CD8-positive, alpha-beta memory T cell (primary cell): ENCODE data around the gene CACNB4. TPM values are rescaled to one million over a fixed set of nuclear protein-coding genes. Genes with fewer than 3 reads are reported as not detected.
A peak's percentile ranks its signal among the peaks of the same experiment; 100 is the strongest.

Experiments
- CTCF ChIA-PET: fragments of 350-600 bp; sonication (Branson Sonifier 250); formaldehyde crosslinking; loops from one replicate; lab custom pipeline; 2021; ENCODE audit warnings: antibody characterized with exemption; lab: Charles Lee
- POLR2A ChIA-PET: fragments of 350-600 bp; sonication (Branson Sonifier 250); formaldehyde crosslinking; loops from one replicate; lab custom pipeline; 2021; ENCODE audit warnings: antibody characterized with exemption; lab: Charles Lee
- DNase-seq, 5 donors: peaks; one replicate each; pipeline versions ENCODE4 v3.0.0 to v3.0.0-alpha.2; 2020 to 2022; ENCODE audit warnings: mixed read lengths in 1 of 5
- H3K27ac ChIP-seq: one replicate; pipeline ENCODE4 v1.7.0; 2013; ENCODE audit warnings: low read depth, mild to moderate bottlenecking, low read length, moderate library complexity
- H3K27me3 ChIP-seq: 2 replicates; pipeline ENCODE4 v1.7.0; 2013; ENCODE audit warnings: low read length, mild to moderate bottlenecking; ENCODE audit not compliant: insufficient read depth, poor library complexity, severe bottlenecking
- H3K36me3 ChIP-seq: 2 replicates; pipeline ENCODE4 v1.7.0; 2013; ENCODE audit warnings: mild to moderate bottlenecking, low read length, moderate library complexity; ENCODE audit not compliant: insufficient read depth
- H3K4me1 ChIP-seq: 2 replicates; pipeline ENCODE4 v1.7.0; 2013; ENCODE audit warnings: mild to moderate bottlenecking, low read length, moderate library complexity; ENCODE audit not compliant: insufficient read depth
- H3K4me3 ChIP-seq: 2 replicates; pipeline ENCODE4 v1.7.0; 2013; ENCODE audit warnings: mild to moderate bottlenecking, low read length
- H3K9me3 ChIP-seq: 2 replicates; pipeline ENCODE4 v1.7.0; 2013; ENCODE audit warnings: mild to moderate bottlenecking, low read length
- H3K27ac Mint-ChIP-seq, 8 donors: one replicate each; pipeline ENCODE4 v1.8.0; 2020 to 2021; ENCODE audit warnings: mixed read lengths in 8 of 8, mild to moderate bottlenecking in 6 of 8, inconsistent platforms in 3 of 8, moderate library complexity in 3 of 8
- H3K27me3 Mint-ChIP-seq, 2 donors: one replicate each; pipeline ENCODE4 v1.8.0; 2020 to 2021; ENCODE audit warnings: mixed read lengths in 2 of 2, mild to moderate bottlenecking in 1 of 2, moderate library complexity in 1 of 2
- H3K36me3 Mint-ChIP-seq, 3 donors: one replicate each; pipeline ENCODE4 v1.8.0; 2020 to 2021; ENCODE audit warnings: mixed read lengths in 3 of 3, inconsistent platforms in 1 of 3, mild to moderate bottlenecking in 1 of 3
- H3K4me1 Mint-ChIP-seq, 3 donors: one replicate each; pipeline ENCODE4 v1.8.0; 2020 to 2021; ENCODE audit warnings: mixed read lengths in 3 of 3, inconsistent platforms in 1 of 3, mild to moderate bottlenecking in 1 of 3
- H3K4me3 Mint-ChIP-seq, 7 donors: one replicate each; pipeline ENCODE4 v1.8.0; 2020 to 2021; ENCODE audit warnings: mixed read lengths in 7 of 7, mild to moderate bottlenecking in 6 of 7, moderate library complexity in 4 of 7, inconsistent platforms in 2 of 7
- H3K9me3 Mint-ChIP-seq, 5 donors: one replicate each; pipeline ENCODE4 v1.8.0; 2020 to 2022; ENCODE audit warnings: mixed read lengths in 5 of 5, mild to moderate bottlenecking in 3 of 5, moderate library complexity in 2 of 5, inconsistent platforms in 1 of 5
- polyA plus RNA-seq: library from polyadenylated mRNA; unstranded; fragments of 300-500 nt; fragmentation: Illumina TruSeq; gene quantifications from one replicate; pipeline ENCODE4 v1.2.3, GENCODE V29; 2021
- total RNA-seq, 2 experiments: library from RNA; stranded (reverse); gene quantifications; one replicate each; pipeline ENCODE4 v1.2.3, GENCODE V29; 2021

The CACNB4 gene
- total and polyA plus RNA-seq, 3 experiments from 2014 or later: 0.18 to 0.20 TPM; not detected in 1

GRCh38 chr2:151849413-151850010 is 249.3 kb downstream of the CACNB4 start:
- no peaks in the 10 kb centered on the region for H3K27me3 ChIP-seq
- Mint-ChIP-seq H3K27me3 (peaks cover 0 to 7% of the 10 kb centered on the region in 2 donors), H3K4me3 (no peak overlapping the region), H3K4me1 (no peaks in the 10 kb centered on the region), H3K36me3 (no peaks in the 10 kb centered on the region), H3K27ac (no peak overlapping the region), H3K9me3 (no peaks in the 10 kb centered on the region)
- H3K4me1 ChIP-seq: no peaks in the 10 kb centered on the region
- no peak overlapping the region for H3K27ac ChIP-seq
- no peak overlapping the region for H3K4me3 ChIP-seq
- DNase-seq: no peak
- H3K36me3 ChIP-seq: no peaks in the 10 kb centered on the region
- H3K9me3 ChIP-seq: no peaks in the 10 kb centered on the region
- CTCF ChIA-PET: no interaction called here
- POLR2A ChIA-PET: interaction anchor here (0.6 kb wide), 1 partner anchor 66 kb away, joined by 3 read pairs; no protein-coding TSS in a partner anchor

- Mint-ChIP-seq H3K4me1 (no peaks in the 10 kb centered on the region), H3K4me3 (no peak overlapping the region), H3K36me3 (peaks cover 0 to 1% (median 0%) of the 10 kb centered on the region in 3 donors), H3K27ac (no peak overlapping the region), H3K27me3 (peaks cover 4 to 17% of the 10 kb centered on the region in 2 donors), H3K9me3 (no peaks in the 10 kb centered on the region)
- no peaks in the 10 kb centered on the region for H3K27me3 ChIP-seq
- no peaks in the 10 kb centered on the region for H3K9me3 ChIP-seq
- H3K4me1 ChIP-seq: no peaks in the 10 kb centered on the region
- DNase-seq: no peak
- CTCF ChIA-PET: no interaction called here
- POLR2A ChIA-PET: no interaction called here
- no peak overlapping the region for H3K27ac ChIP-seq
- H3K36me3 ChIP-seq: no peaks in the 10 kb centered on the region
- H3K4me3 ChIP-seq: no peak overlapping the region
Observed at GRCh38 chr2:151845884-151846283, 253.0 kb downstream of the CACNB4 start.

GRCh38 chr2:151845481-151845880 is 253.4 kb downstream of the CACNB4 start:
- no peaks in the 10 kb centered on the region for H3K9me3 Mint-ChIP-seq
- H3K4me3 ChIP-seq: no peak overlapping the region
- H3K27ac Mint-ChIP-seq: no peak overlapping the region
- no peaks in the 10 kb centered on the region for H3K4me1 ChIP-seq
- H3K36me3 ChIP-seq: no peaks in the 10 kb centered on the region
- H3K4me1 Mint-ChIP-seq: no peaks in the 10 kb centered on the region
- no peak overlapping the region for H3K4me3 Mint-ChIP-seq
- no peak for DNase-seq
- peaks cover 0 to 1% (median 0%) of the 10 kb centered on the region in 3 donors for H3K36me3 Mint-ChIP-seq
- H3K27me3 Mint-ChIP-seq: peaks cover 4 to 17% of the 10 kb centered on the region in 2 donors
- no peak overlapping the region for H3K27ac ChIP-seq
- ChIA-PET POLR2A (no interaction called here), CTCF (no interaction called here)
- no peaks in the 10 kb centered on the region for H3K27me3 ChIP-seq
- no peaks in the 10 kb centered on the region for H3K9me3 ChIP-seq

- CTCF ChIA-PET: no interaction called here
- POLR2A ChIA-PET: no interaction called here
- Histone ChIP-seq H3K27me3 (no peaks in the 10 kb centered on the region), H3K9me3 (no peaks in the 10 kb centered on the region), H3K36me3 (no peaks in the 10 kb centered on the region), H3K4me3 (no peak overlapping the region), H3K27ac (no peak overlapping the region), H3K4me1 (no peaks in the 10 kb centered on the region)
- Mint-ChIP-seq H3K4me1 (no peaks in the 10 kb centered on the region), H3K27ac (no peak overlapping the region), H3K4me3 (no peak overlapping the region), H3K36me3 (peaks cover 0 to 1% (median 0%) of the 10 kb centered on the region in 3 donors), H3K27me3 (peaks cover 4 to 17% of the 10 kb centered on the region in 2 donors), H3K9me3 (no peaks in the 10 kb centered on the region)
- DNase-seq: no peak
Observed at GRCh38 chr2:151844211-151844896, 254.5 kb downstream of the CACNB4 start.

GRCh38 chr2:151843691-151844061 is 255.2 kb downstream of the CACNB4 start:
- Histone ChIP-seq H3K9me3 (no peaks in the 10 kb centered on the region), H3K4me3 (no peak overlapping the region), H3K27me3 (no peaks in the 10 kb centered on the region), H3K36me3 (no peaks in the 10 kb centered on the region), H3K4me1 (no peaks in the 10 kb centered on the region), H3K27ac (no peak overlapping the region)
- Mint-ChIP-seq H3K4me1 (no peaks in the 10 kb centered on the region), H3K27ac (no peak overlapping the region), H3K9me3 (no peaks in the 10 kb centered on the region), H3K36me3 (peaks cover 0 to 1% (median 0%) of the 10 kb centered on the region in 3 donors), H3K4me3 (no peak overlapping the region), H3K27me3 (peaks cover 4 to 17% of the 10 kb centered on the region in 2 donors)
- ChIA-PET CTCF (no interaction called here), POLR2A (no interaction called here)
- DNase-seq: no peak

GRCh38 chr2:151842830-151843690 is 255.8 kb downstream of the CACNB4 start:
- Histone ChIP-seq H3K27me3 (no peaks in the 10 kb centered on the region), H3K27ac (no peak overlapping the region), H3K4me1 (no peaks in the 10 kb centered on the region), H3K36me3 (no peaks in the 10 kb centered on the region), H3K4me3 (no peak overlapping the region), H3K9me3 (no peaks in the 10 kb centered on the region)
- Mint-ChIP-seq H3K4me1 (no peaks in the 10 kb centered on the region), H3K27me3 (peaks cover 4 to 17% of the 10 kb centered on the region in 2 donors), H3K27ac (no peak overlapping the region), H3K9me3 (no peaks in the 10 kb centered on the region), H3K4me3 (no peak overlapping the region), H3K36me3 (peaks cover 0 to 1% (median 0%) of the 10 kb centered on the region in 3 donors)
- ChIA-PET CTCF (no interaction called here), POLR2A (no interaction called here)
- no peak for DNase-seq

GRCh38 chr2:151841047-151841424 is 257.8 kb downstream of the CACNB4 start:
- ChIA-PET POLR2A (no interaction called here), CTCF (interaction anchor here (1.8 kb wide), 1 partner anchor 10 kb away, joined by 4 read pairs; no protein-coding TSS in a partner anchor)
- Mint-ChIP-seq H3K4me3 (no peak overlapping the region), H3K36me3 (peaks cover 0 to 1% (median 0%) of the 10 kb centered on the region in 3 donors), H3K27me3 (peaks cover 4 to 15% of the 10 kb centered on the region in 2 donors), H3K9me3 (no peaks in the 10 kb centered on the region), H3K4me1 (no peaks in the 10 kb centered on the region), H3K27ac (peak overlapping the region in 1 of 8 donors; percentile 55)
- Histone ChIP-seq H3K9me3 (no peaks in the 10 kb centered on the region), H3K27ac (no peak overlapping the region), H3K4me3 (no peak overlapping the region), H3K36me3 (no peaks in the 10 kb centered on the region), H3K4me1 (no peaks in the 10 kb centered on the region), H3K27me3 (no peaks in the 10 kb centered on the region)
- no peak for DNase-seq
